T-helper 1 cell (primary cell): ENCODE data around the gene GGTLC2.
"Not testable (repeated sequence)": the region's sequence is repeated elsewhere in the genome, so short reads cannot be mapped to it uniquely, and the experiment has no call there.

Source experiments
- DNase-seq, 5 donors: peaks; one replicate each; pipeline ENCODE4 v3.0.0-alpha.2; 2012 to 2020

The GGTLC2 gene

GRCh38 chr22:22638313-22638712, 6.1 kb upstream of the GGTLC2 start:
- not testable (repeated sequence) for DNase-seq

- not testable (repeated sequence) for DNase-seq
Measured at GRCh38 chr22:22642255-22642654, 2.2 kb upstream of the GGTLC2 start.

GRCh38 chr22:22645969-22646368, 1.6 kb downstream of the GGTLC2 start:
- not testable (repeated sequence) for DNase-seq

GRCh38 chr22:22647952-22648351, 3.5 kb downstream of the GGTLC2 start:
- DNase-seq, result not testable (repeated sequence)

- not testable (repeated sequence) for DNase-seq
Measured at GRCh38 chr22:22648863-22649536, 4.6 kb downstream of the GGTLC2 start.

DNA sequence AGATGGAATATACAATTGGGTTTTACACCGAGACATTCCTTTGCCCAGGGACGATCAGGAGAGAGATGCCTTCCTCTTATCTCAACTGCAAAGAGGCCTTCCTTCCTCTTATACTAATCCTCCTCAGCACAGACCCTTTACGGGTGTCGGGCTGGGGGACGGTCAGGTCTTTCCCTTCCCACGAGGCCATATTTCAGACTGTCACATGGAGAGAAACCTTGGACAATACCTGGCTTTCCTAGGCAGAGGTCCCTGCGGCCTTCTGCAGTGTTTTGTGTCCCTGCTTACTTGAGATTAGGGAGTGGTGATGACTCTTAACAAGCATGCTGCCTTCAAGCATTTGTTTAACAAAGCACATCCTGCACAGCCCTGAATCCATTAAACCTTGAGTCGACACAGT, 5.3 kb downstream of the GGTLC2 start:
- not testable (repeated sequence) for DNase-seq

DNA sequence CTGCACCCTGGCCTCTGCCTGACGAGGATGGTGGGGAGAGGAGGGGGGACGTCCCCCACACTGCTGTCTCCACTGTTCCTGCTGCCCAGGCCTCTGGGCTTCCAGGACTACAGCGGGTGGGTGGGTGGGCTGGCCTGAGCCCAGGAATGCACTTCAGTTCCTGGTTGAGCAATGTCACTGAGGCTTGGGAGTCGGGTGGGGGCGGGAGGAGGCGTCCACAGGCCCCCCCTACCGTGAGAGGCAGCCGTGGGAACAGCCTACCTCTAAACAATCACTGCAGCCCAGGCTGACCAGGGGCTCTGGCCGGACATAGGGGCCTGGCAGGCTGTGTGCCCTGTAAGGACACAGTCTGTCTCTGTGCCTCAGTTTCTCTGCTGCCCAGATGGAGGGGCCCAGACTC, 6.0 kb downstream of the GGTLC2 start:
- DNase-seq, result not testable (repeated sequence)

DNA sequence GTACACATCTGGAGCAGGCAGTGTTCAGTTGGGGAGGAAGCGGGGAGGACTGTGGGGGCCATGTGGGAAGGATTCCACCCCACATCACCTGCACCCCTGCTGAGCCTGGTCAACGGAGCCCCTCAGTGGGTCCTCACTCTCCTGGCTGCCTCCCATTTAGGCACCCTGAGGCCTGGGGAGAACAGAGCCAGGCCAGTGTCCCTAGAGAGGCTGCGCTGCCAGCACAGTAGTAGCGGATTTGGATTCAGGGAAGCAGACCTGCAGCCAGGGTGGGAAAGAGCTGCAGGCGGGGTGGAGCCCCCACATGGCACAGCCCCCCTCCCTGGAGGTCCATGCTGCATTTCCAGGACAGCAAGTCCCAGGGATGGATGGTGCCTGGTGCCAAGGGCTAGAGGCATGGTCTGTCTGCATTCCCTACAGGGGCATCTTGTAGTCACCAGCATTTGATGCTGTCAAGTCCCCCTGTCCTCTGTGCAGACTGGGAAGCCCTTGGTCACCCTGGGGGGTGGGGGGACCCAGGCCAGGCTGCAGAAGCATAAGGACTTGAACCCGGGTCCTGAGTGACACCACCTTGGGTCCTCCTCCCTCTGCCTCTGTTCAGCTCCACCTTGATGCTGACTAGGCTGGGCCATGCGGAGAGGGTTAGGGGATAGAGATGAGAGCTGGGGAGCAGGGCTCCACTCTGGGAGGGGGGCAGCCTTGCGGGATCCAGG, 6.5 kb downstream of the GGTLC2 start:
- DNase-seq, result not testable (repeated sequence)

DNA sequence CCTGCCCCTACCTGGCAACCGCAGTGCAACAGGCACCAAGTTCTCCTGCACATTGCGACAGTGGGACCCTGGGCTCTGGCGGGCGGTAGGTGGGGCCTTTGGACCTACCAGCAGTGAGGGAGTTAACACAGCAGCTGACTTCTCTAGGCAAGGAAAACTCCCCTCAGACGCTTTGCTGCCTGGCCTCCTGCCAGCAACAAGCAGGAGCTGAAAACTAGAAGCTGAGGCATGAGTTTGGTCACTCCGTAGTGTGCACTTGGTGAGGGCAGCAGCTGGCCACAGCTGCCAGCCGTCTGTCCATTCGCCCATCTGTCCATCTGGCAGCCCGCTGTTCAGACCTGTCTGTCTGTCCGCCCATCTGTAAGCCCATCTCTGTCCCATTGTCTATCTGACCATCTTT, 7.2 kb downstream of the GGTLC2 start:
- not testable (repeated sequence) for DNase-seq

DNA sequence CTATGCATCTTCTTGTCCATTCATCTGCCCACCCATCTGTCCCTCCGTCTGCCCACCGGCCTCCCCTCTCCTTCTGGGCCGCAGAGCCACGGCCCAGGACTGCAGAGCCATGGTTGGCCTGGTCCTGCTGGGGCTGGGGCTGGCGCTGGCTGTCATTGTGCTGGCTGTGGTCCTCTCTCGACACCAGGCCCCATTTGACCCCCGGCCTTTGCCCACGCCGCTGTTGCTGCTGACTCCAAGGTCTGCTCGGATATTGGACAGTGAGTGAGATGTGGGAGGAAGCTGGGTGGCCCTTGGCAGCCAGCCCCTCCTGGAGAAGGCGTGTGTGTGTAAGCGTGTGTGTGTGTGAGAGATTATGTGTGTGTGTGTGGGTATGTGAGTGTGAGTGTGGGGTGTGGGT, 7.7 kb downstream of the GGTLC2 start:
- not testable (repeated sequence) for DNase-seq

DNA sequence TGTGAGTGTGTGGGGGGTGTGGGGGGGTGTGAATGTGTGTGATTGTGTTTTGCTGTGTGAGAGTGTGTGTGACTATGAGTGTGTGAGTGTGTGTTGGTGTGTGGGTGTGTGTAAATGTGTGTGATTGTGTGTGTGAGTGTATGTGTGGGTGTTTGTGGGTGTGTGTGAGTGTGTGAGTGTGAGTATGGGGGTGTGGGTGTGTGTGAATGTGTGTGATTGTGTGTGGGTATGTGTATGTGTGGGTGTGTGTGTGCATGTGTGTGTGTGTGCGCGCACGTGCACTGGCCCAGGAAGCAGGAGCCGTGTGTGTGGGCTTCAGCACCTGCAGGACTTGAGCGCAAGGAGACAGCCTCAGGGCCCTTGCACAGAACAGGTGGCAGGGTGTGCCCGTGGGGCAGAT, 8.2 kb downstream of the GGTLC2 start:
- DNase-seq, result not testable (repeated sequence)

- DNase-seq, result not testable (repeated sequence)
Measured at GRCh38 chr22:22653677-22654381, 9.4 kb downstream of the GGTLC2 start.

- DNase-seq, result no peak
Measured at GRCh38 chr22:22655452-22656290, 11.3 kb downstream of the GGTLC2 start.

GRCh38 chr22:22657712-22658111, 13.3 kb downstream of the GGTLC2 start:
- no peak for DNase-seq

GRCh38 chr22:22661275-22661674, 16.9 kb downstream of the GGTLC2 start:
- no peak for DNase-seq

GRCh38 chr22:22662095-22662494, 17.7 kb downstream of the GGTLC2 start:
- DNase-seq, result no peak

- no peak for DNase-seq
Measured at GRCh38 chr22:22663861-22664800, 19.7 kb downstream of the GGTLC2 start.

DNA sequence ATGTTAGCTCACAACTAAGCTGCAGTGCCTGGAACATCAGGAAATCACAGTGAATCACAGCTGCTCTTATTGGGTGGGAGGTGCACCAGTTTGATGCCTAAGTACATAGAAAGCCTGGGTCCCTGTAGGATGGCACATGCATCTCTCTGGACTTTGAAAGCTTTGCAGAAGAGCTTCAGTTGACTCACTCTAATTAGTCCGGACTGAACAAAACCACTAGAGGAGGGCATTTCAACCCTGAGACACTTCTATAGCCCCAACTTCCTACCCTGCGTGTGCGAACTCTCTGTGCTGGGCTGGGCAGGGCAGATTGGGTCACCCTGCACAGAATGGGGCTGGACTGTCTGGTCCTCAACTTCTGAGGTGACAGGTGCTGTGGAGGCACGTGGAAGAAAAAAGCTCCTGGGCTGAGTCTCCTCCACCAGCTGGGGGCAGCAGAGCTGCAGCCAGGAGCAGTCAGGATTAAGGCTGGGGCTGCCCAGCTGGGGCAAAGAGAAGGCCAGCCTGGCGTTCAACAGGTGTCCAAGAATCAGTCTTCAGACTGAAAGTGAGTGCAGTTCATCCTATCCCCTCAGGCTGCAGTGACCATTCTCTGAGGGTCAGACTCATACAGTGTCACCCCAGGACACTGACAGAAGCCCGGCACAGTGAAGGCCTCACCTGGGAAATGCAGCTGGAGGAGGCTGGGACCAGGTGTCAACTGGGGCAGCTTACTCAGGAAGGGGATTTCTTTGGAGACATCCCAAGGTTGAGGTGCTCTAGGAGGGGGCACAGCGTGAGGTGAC, 22.1 kb downstream of the GGTLC2 start:
- DNase-seq, result no peak

DNA sequence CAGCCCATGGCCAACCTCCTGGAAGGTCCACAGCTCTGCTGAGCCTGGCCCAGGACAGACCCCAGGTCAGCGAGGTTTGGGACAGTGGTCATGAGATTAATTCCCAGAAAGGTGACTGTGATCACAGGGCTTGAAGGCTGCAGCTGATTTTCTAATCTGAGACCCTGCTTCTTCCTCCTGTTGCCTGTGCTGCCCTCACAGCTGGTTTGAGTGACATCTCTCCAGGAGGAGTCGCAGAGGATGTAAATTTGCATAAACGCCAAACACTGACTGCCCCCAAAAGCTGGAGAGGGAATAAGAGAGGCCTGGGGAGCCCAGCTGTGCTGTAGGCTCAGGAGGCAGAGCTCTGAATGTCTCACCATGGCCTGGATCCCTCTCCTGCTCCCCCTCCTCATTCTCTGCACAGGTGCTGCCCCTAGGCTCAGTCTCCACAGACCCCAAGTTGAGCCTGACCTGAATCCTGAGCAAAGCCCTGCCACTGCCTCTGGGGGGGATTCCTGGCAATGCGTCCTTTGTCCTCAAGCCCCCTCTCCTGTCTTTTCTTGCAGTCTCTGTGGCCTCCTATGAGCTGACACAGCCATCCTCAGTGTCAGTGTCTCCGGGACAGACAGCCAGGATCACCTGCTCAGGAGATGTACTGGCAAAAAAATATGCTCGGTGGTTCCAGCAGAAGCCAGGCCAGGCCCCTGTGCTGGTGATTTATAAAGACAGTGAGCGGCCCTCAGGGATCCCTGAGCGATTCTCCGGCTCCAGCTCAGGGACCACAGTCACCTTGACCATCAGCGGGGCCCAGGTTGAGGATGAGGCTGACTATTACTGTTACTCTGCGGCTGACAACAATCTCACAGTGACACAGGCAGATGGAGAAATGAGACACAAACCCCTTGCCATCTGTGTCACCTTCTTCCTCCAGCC, 23.8 kb downstream of the GGTLC2 start:
- DNase-seq, result no peak

GRCh38 chr22:22669093-22669492, 24.7 kb downstream of the GGTLC2 start:
- DNase-seq, result no peak
